Loucy (cell line): Measurements from ENCODE around the gene COL25A1.
"Not testable (repeated sequence)": the region's sequence is repeated elsewhere in the genome, so short reads cannot be mapped to it uniquely, and the experiment has no call there.

Experiments used
- H2AFZ ChIP-seq: fragments of 200-600 bp; sonication (generic); 2 replicates; pipeline ENCODE4 v1.6.0; 2016; ENCODE audit warnings: antibody characterized with exemption, mild to moderate bottlenecking, low read length, moderate library complexity
- H3F3A ChIP-seq: fragments of 200-600 bp; 2 replicates; pipeline ENCODE4 v1.6.0; 2016; ENCODE audit warnings: antibody characterized with exemption, low read depth, mild to moderate bottlenecking
- H3K27me3 ChIP-seq: fragments of 200-600 bp; sonication (generic); 2 replicates; pipeline ENCODE4 v1.6.1; 2014; ENCODE audit warnings: low read length, mild to moderate bottlenecking; ENCODE audit not compliant: insufficient read depth, poor library complexity, severe bottlenecking
- H3K36me3 ChIP-seq: fragments of 200-600 bp; sonication (generic); 2 replicates; pipeline ENCODE4 v1.6.1; 2016; ENCODE audit warnings: low read length; ENCODE audit not compliant: insufficient read depth
- H3K4me1 ChIP-seq: fragments of 200-600 bp; sonication (generic); 2 replicates; pipeline ENCODE4 v1.5.1; 2014; ENCODE audit warnings: low read length, mild to moderate bottlenecking; ENCODE audit not compliant: insufficient read depth, poor library complexity, severe bottlenecking
- H3K4me2 ChIP-seq: fragments of 200-600 bp; sonication (generic); 2 replicates; pipeline ENCODE4 v1.6.0; 2014; ENCODE audit warnings: antibody characterized with exemption, low read length, low read depth, mild to moderate bottlenecking; ENCODE audit not compliant: poor library complexity, severe bottlenecking
- H3K4me3 ChIP-seq: fragments of 200-600 bp; sonication (generic); 2 replicates; pipeline ENCODE4 v1.5.1; 2014; ENCODE audit warnings: low read length, mild to moderate bottlenecking, mixed read lengths; ENCODE audit not compliant: poor library complexity, severe bottlenecking
- H3K79me2 ChIP-seq: fragments of 200-600 bp; sonication (generic); 2 replicates; pipeline ENCODE4 v1.6.1; 2014; ENCODE audit warnings: low read length; ENCODE audit not compliant: insufficient read depth
- H3K9ac ChIP-seq: fragments of 200-600 bp; sonication (generic); 2 replicates; pipeline ENCODE4 v1.6.0; 2014; ENCODE audit warnings: mild to moderate bottlenecking, low read depth, low read length, moderate library complexity; ENCODE audit not compliant: poor library complexity, severe bottlenecking
- H3K9me2 ChIP-seq: fragments of 200-600 bp; sonication (generic); replicated peaks from 2 replicates; pipeline ENCODE4 v1.6.1; 2016; ENCODE audit warnings: low read depth, low read length, mixed read lengths
- H3K9me3 ChIP-seq: fragments of 200-600 bp; sonication (generic); 2 replicates; pipeline ENCODE4 v1.6.1; 2014; ENCODE audit warnings: mild to moderate bottlenecking, antibody characterized with exemption, low read length, low read depth; ENCODE audit not compliant: insufficient read depth
- H4K20me1 ChIP-seq: fragments of 200-600 bp; sonication (generic); 2 replicates; pipeline ENCODE4 v1.6.0; 2014; ENCODE audit warnings: antibody characterized with exemption, low read length, mild to moderate bottlenecking; ENCODE audit not compliant: insufficient read depth, poor library complexity, severe bottlenecking
- EZH2phosphoT487 ChIP-seq: fragments of 200-600 bp; IDR thresholded peaks from 2 replicates; pipeline ENCODE4 v1.6.1; 2018; ENCODE audit warnings: antibody characterized with exemption, mild to moderate bottlenecking, moderate library complexity, borderline replicate concordance
- TF ChIP-seq, protein P1 (sequence below): fragments of 200-600 bp; sonication (generic); conservative IDR thresholded peaks from 2 replicates; pipeline ENCODE4 v1.5.1; 2014; ENCODE audit warnings: mild to moderate bottlenecking, antibody characterized with exemption, low read length

Gene COL25A1

GRCh38 chr4:108874806-108875205, 427.7 kb downstream of the COL25A1 start:
- Histone ChIP-seq H3F3A (peaks cover 3% of the 10 kb centered on the region; the same call in 1 of the 2 replicates), H3K4me3 (no peak overlapping the region), H3K9ac (no peak overlapping the region), H4K20me1 (no peaks in the 10 kb centered on the region), H2AFZ (no peak overlapping the region), H3K4me2 (no peak overlapping the region), H3K27me3 (no peaks in the 10 kb centered on the region), H3K9me3 (no peaks in the 10 kb centered on the region), H3K9me2 (no peaks in the 10 kb centered on the region), H3K36me3 (no peaks in the 10 kb centered on the region), H3K4me1 (peaks cover 14% of the 10 kb centered on the region), H3K79me2 (no peaks in the 10 kb centered on the region)
- TF ChIP-seq, protein P1, sequence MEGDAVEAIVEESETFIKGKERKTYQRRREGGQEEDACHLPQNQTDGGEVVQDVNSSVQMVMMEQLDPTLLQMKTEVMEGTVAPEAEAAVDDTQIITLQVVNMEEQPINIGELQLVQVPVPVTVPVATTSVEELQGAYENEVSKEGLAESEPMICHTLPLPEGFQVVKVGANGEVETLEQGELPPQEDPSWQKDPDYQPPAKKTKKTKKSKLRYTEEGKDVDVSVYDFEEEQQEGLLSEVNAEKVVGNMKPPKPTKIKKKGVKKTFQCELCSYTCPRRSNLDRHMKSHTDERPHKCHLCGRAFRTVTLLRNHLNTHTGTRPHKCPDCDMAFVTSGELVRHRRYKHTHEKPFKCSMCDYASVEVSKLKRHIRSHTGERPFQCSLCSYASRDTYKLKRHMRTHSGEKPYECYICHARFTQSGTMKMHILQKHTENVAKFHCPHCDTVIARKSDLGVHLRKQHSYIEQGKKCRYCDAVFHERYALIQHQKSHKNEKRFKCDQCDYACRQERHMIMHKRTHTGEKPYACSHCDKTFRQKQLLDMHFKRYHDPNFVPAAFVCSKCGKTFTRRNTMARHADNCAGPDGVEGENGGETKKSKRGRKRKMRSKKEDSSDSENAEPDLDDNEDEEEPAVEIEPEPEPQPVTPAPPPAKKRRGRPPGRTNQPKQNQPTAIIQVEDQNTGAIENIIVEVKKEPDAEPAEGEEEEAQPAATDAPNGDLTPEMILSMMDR, result no peak
- no peak for TF ChIP-seq EZH2phosphoT487

DNA sequence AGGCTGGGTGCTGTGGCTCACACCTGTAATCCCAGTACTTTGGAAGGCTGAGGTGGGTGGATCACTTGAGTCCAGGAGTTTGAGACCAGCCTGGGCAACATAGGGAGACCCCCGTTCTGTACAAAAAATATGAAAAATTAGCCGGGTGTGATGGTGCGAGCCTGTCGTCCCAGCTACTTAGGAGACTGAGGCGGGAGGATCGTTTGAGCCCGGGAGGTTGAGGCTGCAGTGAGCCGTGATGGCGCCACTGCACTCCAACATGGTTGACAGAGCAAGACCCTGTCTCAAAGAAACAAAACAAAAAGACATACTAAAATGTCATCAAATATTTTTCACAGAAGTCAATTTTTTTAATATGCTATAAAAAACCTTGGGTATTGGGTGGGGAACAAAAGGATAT, 432.5 kb downstream of the COL25A1 start:
- not testable (repeated sequence) for H3K36me3 ChIP-seq, H4K20me1 ChIP-seq, H3K9ac ChIP-seq, H3K9me3 ChIP-seq, H2AFZ ChIP-seq, H3K9me2 ChIP-seq, H3K27me3 ChIP-seq, H3K4me3 ChIP-seq, H3K79me2 ChIP-seq, H3K4me2 ChIP-seq, H3K4me1 ChIP-seq, H3F3A ChIP-seq

DNA sequence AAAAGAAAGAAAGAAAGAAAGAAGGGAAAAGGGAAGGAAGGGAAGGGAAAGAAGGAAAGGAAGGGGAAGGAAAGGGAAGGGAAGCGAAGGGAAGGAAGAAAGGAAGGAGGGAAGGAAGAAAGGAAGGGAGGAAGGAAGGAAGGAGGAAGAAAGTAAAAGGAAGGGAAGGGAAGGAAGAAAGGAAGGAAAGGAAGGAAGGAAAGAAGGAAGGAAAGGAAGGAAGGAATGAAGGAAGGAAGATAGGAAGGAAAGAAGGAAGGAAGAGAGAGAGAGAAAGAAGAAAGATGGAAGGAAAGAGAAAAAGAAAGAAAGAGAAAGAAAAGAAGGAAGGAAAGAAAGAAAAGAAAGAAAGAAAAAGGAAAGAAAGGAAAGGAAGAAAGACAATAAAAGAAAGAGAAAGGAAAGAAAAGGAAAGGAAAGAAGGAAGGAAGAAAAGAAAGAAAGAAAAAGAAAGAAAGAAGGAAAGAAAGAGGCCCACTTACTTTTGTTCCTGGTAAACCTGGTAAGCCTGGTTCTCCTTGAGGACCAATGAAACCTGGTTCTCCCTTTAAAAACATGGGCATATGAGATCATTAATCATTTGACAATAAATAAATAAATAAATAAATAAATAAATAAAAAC, 433.7 kb downstream of the COL25A1 start:
- no peaks in the 10 kb centered on the region for H3K27me3 ChIP-seq
- no peak overlapping the region for H3K4me3 ChIP-seq
- H4K20me1 ChIP-seq, result no peaks in the 10 kb centered on the region
- no peaks in the 10 kb centered on the region for H3K9me2 ChIP-seq
- no peaks in the 10 kb centered on the region for H3K79me2 ChIP-seq
- H3K36me3 ChIP-seq, result no peaks in the 10 kb centered on the region
- no peak overlapping the region for H3K9ac ChIP-seq
- H2AFZ ChIP-seq, result no peak overlapping the region
- H3K9me3 ChIP-seq, result no peaks in the 10 kb centered on the region
- no peaks in the 10 kb centered on the region for H3K4me1 ChIP-seq
- no peak overlapping the region for H3K4me2 ChIP-seq
- no peaks in the 10 kb centered on the region for H3F3A ChIP-seq
- TF ChIP-seq, protein P1, result no peak
- TF ChIP-seq EZH2phosphoT487, result no peak

DNA sequence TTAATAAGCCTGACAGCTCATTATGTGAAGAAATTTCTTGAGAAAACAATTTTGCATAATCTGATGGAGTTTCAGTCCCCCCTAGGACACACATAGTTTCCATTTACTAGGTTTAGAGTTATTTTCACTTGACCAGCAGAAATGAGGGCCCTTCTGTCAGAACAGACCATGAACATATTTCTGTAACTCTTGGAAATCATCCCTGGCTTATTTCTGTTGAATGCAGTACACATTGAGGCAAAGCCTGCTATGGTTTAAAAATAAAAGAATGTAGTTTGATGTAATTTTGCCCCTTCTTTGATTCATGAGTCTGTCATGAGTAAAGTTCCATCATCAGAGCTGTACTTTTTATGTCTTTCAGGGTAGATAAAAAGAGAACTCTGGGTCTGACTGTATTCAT, 435.0 kb downstream of the COL25A1 start:
- TF ChIP-seq, protein P1, result no peak
- no peak for TF ChIP-seq EZH2phosphoT487
- H2AFZ ChIP-seq, result no peak overlapping the region
- H3F3A ChIP-seq, result no peaks in the 10 kb centered on the region
- H3K9me2 ChIP-seq, result no peaks in the 10 kb centered on the region
- no peaks in the 10 kb centered on the region for H3K27me3 ChIP-seq
- no peaks in the 10 kb centered on the region for H3K9me3 ChIP-seq
- H3K36me3 ChIP-seq, result no peaks in the 10 kb centered on the region
- no peaks in the 10 kb centered on the region for H4K20me1 ChIP-seq
- H3K4me2 ChIP-seq, result no peak overlapping the region
- no peaks in the 10 kb centered on the region for H3K4me1 ChIP-seq
- no peaks in the 10 kb centered on the region for H3K79me2 ChIP-seq
- no peak overlapping the region for H3K4me3 ChIP-seq
- no peak overlapping the region for H3K9ac ChIP-seq
